ENCODE data around the gene SYTL3. TPM values are rescaled to one million over a fixed set of nuclear protein-coding genes. Genes with fewer than 3 reads are reported as not detected.

The SYTL3 gene
- total RNA-seq, 1 donor from 2014 or later = 2.8 TPM

DNA sequence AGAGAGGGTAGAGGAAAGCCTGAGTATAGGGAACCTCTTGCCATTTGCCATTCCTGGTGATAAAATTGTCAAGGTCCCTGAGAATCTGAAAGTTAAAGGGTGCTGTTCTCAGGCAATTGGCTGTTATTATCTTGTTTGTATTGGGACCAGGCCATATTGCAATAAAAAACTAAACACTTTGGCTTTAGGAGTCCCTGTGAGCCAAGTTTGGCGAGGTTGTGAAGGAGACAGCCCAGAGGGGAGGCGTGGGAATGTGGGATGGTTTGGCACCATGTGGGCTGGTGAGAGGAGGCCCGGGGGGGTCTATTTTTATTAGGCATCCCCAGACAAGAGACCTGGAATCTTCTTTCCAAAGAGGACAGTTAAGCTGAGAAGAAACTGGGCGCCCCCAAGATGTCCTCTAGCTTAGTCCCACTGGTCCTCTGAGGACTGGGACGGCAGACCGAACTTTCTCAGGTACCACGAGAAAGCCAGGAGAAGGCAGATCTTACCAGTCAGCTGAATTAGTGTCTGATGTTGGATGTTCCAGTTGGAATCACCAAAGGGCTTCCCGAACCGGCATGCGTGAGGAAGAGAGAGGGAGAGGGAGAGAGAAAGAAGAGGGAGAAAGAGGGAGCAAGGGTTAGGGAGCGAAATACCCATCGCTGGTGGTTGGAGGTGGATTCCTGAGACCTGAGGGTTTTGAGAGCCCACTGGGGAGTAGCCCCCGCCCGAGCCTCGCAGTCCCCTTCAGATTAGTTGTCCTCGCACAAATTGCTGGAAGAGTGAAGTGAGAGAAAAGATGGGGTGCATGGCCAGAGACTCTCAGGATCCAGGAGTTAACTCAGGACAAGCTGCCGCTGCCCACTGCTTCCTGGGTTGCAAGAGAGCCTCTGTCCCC is 29.7 kb upstream of the SYTL3 start:
- Mint-ChIP-seq H3K36me3 (ENCODE audit: unreplicated experiment) (peaks cover 3% of the 10 kb centered on the region), H3K4me3 (ENCODE audit: unreplicated experiment) (no peak overlapping the region), H3K27me3 (ENCODE audit: unreplicated experiment) (peaks cover 8% of the 10 kb centered on the region), H3K27ac (ENCODE audit: unreplicated experiment) (no peak overlapping the region), H3K4me1 (ENCODE audit: low read depth, unreplicated experiment) (peaks cover 18% of the 10 kb centered on the region), H3K9me3 (ENCODE audit: unreplicated experiment) (peaks cover 11% of the 10 kb centered on the region)
- no peak for DNase-seq
- TF ChIP-seq, protein P1, sequence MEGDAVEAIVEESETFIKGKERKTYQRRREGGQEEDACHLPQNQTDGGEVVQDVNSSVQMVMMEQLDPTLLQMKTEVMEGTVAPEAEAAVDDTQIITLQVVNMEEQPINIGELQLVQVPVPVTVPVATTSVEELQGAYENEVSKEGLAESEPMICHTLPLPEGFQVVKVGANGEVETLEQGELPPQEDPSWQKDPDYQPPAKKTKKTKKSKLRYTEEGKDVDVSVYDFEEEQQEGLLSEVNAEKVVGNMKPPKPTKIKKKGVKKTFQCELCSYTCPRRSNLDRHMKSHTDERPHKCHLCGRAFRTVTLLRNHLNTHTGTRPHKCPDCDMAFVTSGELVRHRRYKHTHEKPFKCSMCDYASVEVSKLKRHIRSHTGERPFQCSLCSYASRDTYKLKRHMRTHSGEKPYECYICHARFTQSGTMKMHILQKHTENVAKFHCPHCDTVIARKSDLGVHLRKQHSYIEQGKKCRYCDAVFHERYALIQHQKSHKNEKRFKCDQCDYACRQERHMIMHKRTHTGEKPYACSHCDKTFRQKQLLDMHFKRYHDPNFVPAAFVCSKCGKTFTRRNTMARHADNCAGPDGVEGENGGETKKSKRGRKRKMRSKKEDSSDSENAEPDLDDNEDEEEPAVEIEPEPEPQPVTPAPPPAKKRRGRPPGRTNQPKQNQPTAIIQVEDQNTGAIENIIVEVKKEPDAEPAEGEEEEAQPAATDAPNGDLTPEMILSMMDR (IDR thresholded peaks at IDR 0.05; ENCODE audit: partially characterized antibody, unreplicated experiment) = no peak

DNA sequence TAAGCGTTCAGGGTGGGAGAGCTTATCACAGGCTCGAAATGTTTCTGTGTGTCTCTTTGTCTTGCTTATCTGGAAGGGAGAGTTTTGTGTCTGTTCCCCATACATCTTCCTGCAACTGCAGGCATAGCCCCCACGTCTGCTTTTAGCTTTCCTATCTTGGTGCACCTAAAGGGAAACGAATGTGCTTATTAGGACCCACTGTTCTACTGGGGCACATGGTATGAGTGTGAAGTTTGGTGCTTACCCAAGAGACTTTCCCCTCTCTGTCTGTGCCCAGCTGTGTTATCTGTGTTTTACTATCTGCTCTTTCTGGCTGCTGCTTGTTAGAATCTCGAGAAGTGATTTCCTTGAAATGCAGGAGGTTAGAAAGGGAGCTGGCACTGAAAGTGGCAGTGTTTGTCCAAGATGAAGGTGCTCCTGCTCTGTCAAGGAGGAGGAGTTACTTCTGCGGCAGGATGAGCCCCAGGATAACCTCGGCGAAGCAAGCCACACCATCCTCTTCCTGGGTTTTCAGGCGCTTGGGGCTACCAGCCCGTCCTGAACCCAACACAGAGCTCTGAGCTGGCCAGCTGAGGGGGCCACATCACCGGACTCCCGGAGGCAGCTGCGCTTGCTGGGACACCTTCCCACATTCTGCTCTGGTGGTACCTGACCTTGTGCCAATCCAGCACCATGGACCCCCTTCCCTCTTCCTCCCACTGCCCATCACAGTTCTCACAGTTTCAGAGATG is 28.7 kb upstream of the SYTL3 start:
- DNase-seq = no peak
- H3K9me3 Mint-ChIP-seq (ENCODE audit: unreplicated experiment) = peaks cover 14% of the 10 kb centered on the region
- H3K27me3 Mint-ChIP-seq (ENCODE audit: unreplicated experiment) = peaks cover 8% of the 10 kb centered on the region
- H3K36me3 Mint-ChIP-seq (ENCODE audit: unreplicated experiment) = peaks cover 3% of the 10 kb centered on the region
- H3K27ac Mint-ChIP-seq (ENCODE audit: unreplicated experiment) = no peak overlapping the region
- no peak overlapping the region for H3K4me3 Mint-ChIP-seq (ENCODE audit: unreplicated experiment)
- TF ChIP-seq, protein P1 (IDR thresholded peaks at IDR 0.05; ENCODE audit: partially characterized antibody, unreplicated experiment) = no peak
- peaks cover 26% of the 10 kb centered on the region for H3K4me1 Mint-ChIP-seq (ENCODE audit: low read depth, unreplicated experiment)

DNA sequence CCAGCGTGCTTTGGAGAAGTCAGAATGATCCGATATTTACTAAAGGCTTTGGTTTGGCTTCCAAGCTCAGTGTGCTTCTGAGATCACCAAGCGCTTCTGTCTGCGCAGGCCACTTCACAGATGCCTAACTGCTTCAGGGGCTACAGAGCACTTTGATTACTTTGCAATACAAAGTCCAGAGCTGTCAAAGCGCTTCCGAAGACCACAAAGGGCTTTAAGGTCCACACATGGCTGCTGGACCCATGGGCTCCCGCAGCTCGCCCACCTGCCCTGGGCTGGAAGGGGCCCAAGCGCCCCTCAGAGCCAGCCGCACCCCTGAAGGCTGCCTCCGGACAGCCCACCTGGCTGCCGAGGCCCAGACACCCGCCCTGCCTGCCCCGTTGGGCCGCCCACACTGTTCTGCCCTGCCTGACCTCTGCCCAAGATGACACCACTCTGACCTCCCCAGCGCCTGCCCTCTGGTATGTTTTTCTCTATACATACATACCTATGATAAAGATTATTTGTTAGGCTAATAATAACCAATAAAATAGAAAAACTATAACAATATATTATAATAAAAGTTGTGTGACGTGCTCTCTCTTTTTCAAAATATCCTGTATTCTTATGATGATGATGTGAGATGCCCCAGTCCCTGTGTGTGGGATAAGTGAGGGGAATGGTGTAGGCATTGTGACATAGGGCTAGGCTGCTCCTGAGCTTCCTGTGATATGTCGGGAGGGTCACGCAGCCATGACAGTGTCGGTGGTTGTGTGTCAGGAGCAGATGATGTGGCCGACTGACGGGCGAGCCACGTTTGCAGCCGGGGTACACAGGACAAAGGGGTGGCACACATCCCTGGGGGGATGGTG is 27.9 kb upstream of the SYTL3 start:
- no peak overlapping the region for H3K27ac Mint-ChIP-seq (ENCODE audit: unreplicated experiment)
- H3K9me3 Mint-ChIP-seq (ENCODE audit: unreplicated experiment) = peaks cover 14% of the 10 kb centered on the region
- H3K36me3 Mint-ChIP-seq (ENCODE audit: unreplicated experiment) = peaks cover 3% of the 10 kb centered on the region

DNA sequence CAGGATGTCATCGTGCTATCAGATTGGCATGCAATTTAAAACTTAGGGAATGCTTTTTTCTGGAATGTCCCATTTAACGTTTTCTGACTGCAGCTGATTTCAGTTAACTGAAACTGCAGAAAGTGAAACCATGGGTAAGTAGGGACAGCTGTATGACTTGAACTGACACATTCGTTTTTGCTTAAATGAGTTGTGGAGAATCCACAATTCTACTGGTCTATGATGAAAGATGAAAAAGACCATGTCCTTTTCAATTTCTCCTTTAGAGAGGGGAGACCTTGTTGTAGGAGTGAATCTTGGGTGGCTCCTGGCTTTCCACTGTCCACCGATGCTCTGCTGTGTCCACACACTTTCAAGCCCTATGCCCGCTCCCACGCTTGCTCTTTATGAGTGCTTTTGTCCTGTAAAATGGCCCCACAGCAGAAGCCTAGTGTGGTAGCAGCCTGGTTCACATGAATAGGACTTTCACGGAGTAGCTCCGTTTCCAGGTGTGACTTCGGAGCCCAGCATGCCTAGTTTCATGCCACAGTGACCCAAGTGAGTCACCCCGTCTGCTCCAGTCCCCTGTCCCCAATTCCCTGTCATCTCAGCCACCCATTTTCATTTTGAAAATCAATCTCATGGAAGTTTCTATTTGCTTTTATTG is 27.2 kb upstream of the SYTL3 start:
- Mint-ChIP-seq H3K4me1 (ENCODE audit: low read depth, unreplicated experiment) (peaks cover 38% of the 10 kb centered on the region), H3K9me3 (ENCODE audit: unreplicated experiment) (peaks cover 20% of the 10 kb centered on the region), H3K27ac (ENCODE audit: unreplicated experiment) (no peak overlapping the region), H3K27me3 (ENCODE audit: unreplicated experiment) (peaks cover 15% of the 10 kb centered on the region), H3K4me3 (ENCODE audit: unreplicated experiment) (no peak overlapping the region), H3K36me3 (ENCODE audit: unreplicated experiment) (peaks cover 3% of the 10 kb centered on the region)
- TF ChIP-seq, protein P1 (IDR thresholded peaks at IDR 0.05; ENCODE audit: partially characterized antibody, unreplicated experiment) = no peak
- no peak for DNase-seq

More for the DNA sequence above, 27.9 kb upstream of the SYTL3 start:
- H3K27me3 Mint-ChIP-seq (ENCODE audit: unreplicated experiment) = peaks cover 8% of the 10 kb centered on the region
- TF ChIP-seq, protein P1 (IDR thresholded peaks at IDR 0.05; ENCODE audit: partially characterized antibody, unreplicated experiment) = no peak
- peaks cover 34% of the 10 kb centered on the region for H3K4me1 Mint-ChIP-seq (ENCODE audit: low read depth, unreplicated experiment)
- H3K4me3 Mint-ChIP-seq (ENCODE audit: unreplicated experiment) = no peak overlapping the region
- no peak for DNase-seq
